ENCODE results near the gene FCHO2. TPM values are rescaled to one million over a fixed set of nuclear protein-coding genes. Genes with fewer than 3 reads are reported as not detected.

FCHO2 gene
- total RNA-seq, 1 experiment from 2014 or later, result 36.5 TPM

GRCh38 chr5:73032635-73033034 lies 76.8 kb downstream of the FCHO2 start:
- no peak for DNase-seq
- CTCF ChIA-PET, result no interaction called here
- TF ChIP-seq CTCF (IDR thresholded peaks at IDR 0.05; ENCODE audit: unreplicated experiment), result no peak
- Mint-ChIP-seq H3K36me3 (ENCODE audit: insufficient read depth, unreplicated experiment) (peaks cover 13% of the 10 kb centered on the region), H3K4me1 (ENCODE audit: low read depth, unreplicated experiment) (peaks cover 40% of the 10 kb centered on the region), H3K27ac (ENCODE audit: unreplicated experiment) (peak overlapping the region; percentile 47), H3K27me3 (ENCODE audit: unreplicated experiment) (no peaks in the 10 kb centered on the region), H3K4me3 (ENCODE audit: low read depth, unreplicated experiment) (no peak overlapping the region), H3K9me3 (ENCODE audit: low read depth, unreplicated experiment) (no peaks in the 10 kb centered on the region)
- intact Hi-C loops (cut with micrococcal nuclease; ENCODE audit: unreplicated experiment), result no loop called here
- no TSS peak for BruUV-seq (replicated peaks)

GRCh38 chr5:73037545-73037944 lies 81.7 kb downstream of the FCHO2 start:
- intact Hi-C loops (cut with micrococcal nuclease; ENCODE audit: unreplicated experiment), result no loop called here
- BruUV-seq (replicated peaks), result no TSS peak
- Mint-ChIP-seq H3K4me3 (ENCODE audit: low read depth, unreplicated experiment) (no peak overlapping the region), H3K9me3 (ENCODE audit: low read depth, unreplicated experiment) (no peaks in the 10 kb centered on the region), H3K36me3 (ENCODE audit: insufficient read depth, unreplicated experiment) (peaks cover 8% of the 10 kb centered on the region), H3K27me3 (ENCODE audit: unreplicated experiment) (no peaks in the 10 kb centered on the region), H3K4me1 (ENCODE audit: low read depth, unreplicated experiment) (peaks cover 5% of the 10 kb centered on the region), H3K27ac (ENCODE audit: unreplicated experiment) (no peak overlapping the region)
- CTCF ChIA-PET, result no interaction called here
- DNase-seq, result no peak
- TF ChIP-seq CTCF (IDR thresholded peaks at IDR 0.05; ENCODE audit: unreplicated experiment), result no peak

GRCh38 chr5:73039082-73039481 lies 83.2 kb downstream of the FCHO2 start:
- intact Hi-C loops (cut with micrococcal nuclease; ENCODE audit: unreplicated experiment), result no loop called here
- CTCF ChIA-PET, result no interaction called here

GRCh38 chr5:73042993-73043392 lies 87.2 kb downstream of the FCHO2 start:
- no TSS peak for BruUV-seq (replicated peaks)
- Mint-ChIP-seq H3K4me3 (ENCODE audit: low read depth, unreplicated experiment) (no peak overlapping the region), H3K4me1 (ENCODE audit: low read depth, unreplicated experiment) (no peaks in the 10 kb centered on the region), H3K36me3 (ENCODE audit: insufficient read depth, unreplicated experiment) (peaks cover 4% of the 10 kb centered on the region), H3K9me3 (ENCODE audit: low read depth, unreplicated experiment) (peaks cover 4% of the 10 kb centered on the region), H3K27me3 (ENCODE audit: unreplicated experiment) (no peaks in the 10 kb centered on the region), H3K27ac (ENCODE audit: unreplicated experiment) (no peak overlapping the region)
- TF ChIP-seq CTCF (IDR thresholded peaks at IDR 0.05; ENCODE audit: unreplicated experiment), result no peak
- intact Hi-C loops (cut with micrococcal nuclease; ENCODE audit: unreplicated experiment), result no loop called here
- CTCF ChIA-PET, result no interaction called here
- DNase-seq, result no peak

More at GRCh38 chr5:73039082-73039481, 83.2 kb downstream of the FCHO2 start:
- BruUV-seq (replicated peaks), result no TSS peak
- peaks cover 8% of the 10 kb centered on the region for H3K36me3 Mint-ChIP-seq (ENCODE audit: insufficient read depth, unreplicated experiment)
- no peaks in the 10 kb centered on the region for H3K4me1 Mint-ChIP-seq (ENCODE audit: low read depth, unreplicated experiment)
- H3K4me3 Mint-ChIP-seq (ENCODE audit: low read depth, unreplicated experiment), result no peak overlapping the region
- no peak overlapping the region for H3K27ac Mint-ChIP-seq (ENCODE audit: unreplicated experiment)
- no peak for TF ChIP-seq CTCF (IDR thresholded peaks at IDR 0.05; ENCODE audit: unreplicated experiment)
- no peaks in the 10 kb centered on the region for H3K9me3 Mint-ChIP-seq (ENCODE audit: low read depth, unreplicated experiment)
- no peaks in the 10 kb centered on the region for H3K27me3 Mint-ChIP-seq (ENCODE audit: unreplicated experiment)
- DNase-seq, result no peak

All from Calu3 (cell line).